Right ventricle myocardium superior (tissue), 1 donor: ENCODE data around the gene PDS5B. TPM values are rescaled to one million over a fixed set of nuclear protein-coding genes. Genes with fewer than 3 reads are reported as not detected.

Experiments used
- ATAC-seq: fragments of 200-7000 bp; cut with Tn5 transposase; one replicate; pipeline ENCODE4 v1.9.1; 2020; ENCODE audit warnings: mild to moderate bottlenecking; ENCODE audit not compliant: poor library complexity
- DNase-seq: peaks from one replicate; pipeline ENCODE4 v3.0.0-alpha.2; 2020
- intact Hi-C: fragments of 100-400 bp; cut with DNase I; formaldehyde crosslinking; loops from one replicate; pipeline ENCODE4 v1.11.2; 2022
- total RNA-seq: library from RNA; stranded (reverse); fragmentation: NEBNext Ultra II Directional; extraction: Animal tissue kit (Norgen Biotek cat#: 25700); gene quantifications from one replicate; pipeline ENCODE4 v1.2.1, GENCODE V29; 2021
- donor health status: DM: no; HTN: yes; CAD: no; lungs with severe emphysema.

PDS5B gene
- total RNA-seq, 1 donor from 2014 or later = 22.9 TPM

DNA sequence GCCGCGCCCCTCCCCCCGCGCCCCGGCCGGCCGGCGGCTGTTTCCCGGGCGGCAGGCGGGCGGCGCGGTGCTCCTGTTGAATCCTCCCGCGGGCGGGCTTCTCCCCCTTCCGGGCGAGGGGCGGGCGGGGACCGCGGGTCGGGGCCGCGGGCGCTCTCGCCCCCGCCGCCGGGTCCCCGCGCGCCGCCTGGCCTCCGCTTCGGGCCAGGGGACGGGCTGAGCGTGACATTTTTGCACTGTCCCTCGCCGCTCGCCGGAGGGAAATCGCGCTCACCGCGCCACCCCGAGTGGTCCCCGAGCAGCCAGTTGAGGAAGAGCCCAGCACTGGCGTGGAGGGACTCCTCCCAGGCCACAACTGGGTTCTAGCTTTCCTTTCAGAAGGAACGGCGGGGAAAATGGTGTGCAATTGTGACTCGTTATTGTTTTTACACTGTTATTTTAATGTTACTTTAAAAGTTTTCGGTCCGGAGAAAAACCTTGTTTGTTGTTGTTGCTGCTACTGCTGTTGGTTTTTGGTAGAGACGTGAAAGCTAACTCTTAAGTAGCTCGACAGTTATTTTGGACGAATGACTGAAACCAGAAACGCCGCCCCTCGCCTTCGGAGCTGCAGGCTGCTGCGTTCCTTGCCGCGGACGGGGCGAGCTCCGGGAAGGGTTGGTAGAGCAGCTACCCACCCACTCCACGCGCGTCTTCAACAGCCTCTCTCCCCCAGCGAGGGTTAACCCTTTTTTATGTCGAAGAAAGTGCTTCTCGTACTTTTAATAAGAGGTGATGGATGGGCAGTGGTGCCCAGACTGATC lies 959 bp downstream of the PDS5B start:
- ATAC-seq (peak; percentile 45), DNase-seq (peak; percentile 78)
- intact Hi-C loops = loop anchor here (2.0 to 5.0 kb wide), 2 partner anchors 52 to 955 kb away; no protein-coding TSS in a partner anchor

DNA sequence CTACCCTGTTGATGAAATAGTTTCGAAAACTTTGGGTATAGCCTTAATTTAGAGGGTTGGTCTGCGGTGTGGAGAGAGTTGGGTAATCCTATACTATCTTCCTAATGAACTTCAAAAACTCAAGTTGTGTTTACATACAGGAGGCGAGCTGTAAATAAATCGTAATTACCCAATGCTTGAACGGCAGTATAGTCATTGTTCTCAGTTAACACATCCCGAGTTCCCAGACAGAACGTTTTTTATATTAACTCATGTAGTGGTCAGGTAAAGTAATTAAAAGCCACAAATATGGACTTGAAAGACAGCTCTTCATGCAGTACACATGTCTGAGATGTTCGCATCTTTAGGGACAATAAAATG lies 1.5 kb downstream of the PDS5B start:
- intact Hi-C loops = loop anchor here (2.0 to 5.0 kb wide), 2 partner anchors 51 to 955 kb away; no protein-coding TSS in a partner anchor
- DNase-seq (no peak), ATAC-seq (no peak)

DNA sequence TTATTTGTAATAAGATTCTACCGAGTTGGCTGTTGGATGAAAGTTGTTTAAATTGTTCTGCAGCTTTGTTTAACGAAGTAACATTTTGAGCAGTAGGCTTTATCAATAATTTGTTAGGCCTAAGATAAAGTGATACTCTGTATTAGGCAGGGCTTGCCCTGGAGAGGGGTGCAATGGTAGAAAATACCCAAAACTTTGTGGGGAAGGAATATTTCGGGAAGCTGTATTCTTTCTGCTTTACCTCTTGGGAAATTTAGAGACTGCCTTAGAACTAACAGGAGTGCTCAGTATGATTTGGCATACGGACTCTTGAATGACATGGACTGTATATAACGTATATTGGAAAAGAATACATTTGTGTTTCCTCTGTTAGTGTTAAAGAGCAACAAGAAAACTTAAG lies 2.5 kb downstream of the PDS5B start:
- DNase-seq (no peak), ATAC-seq (no peak)
- intact Hi-C loops = loop anchor here (5.0 kb wide), 1 partner anchor 954 kb away; no protein-coding TSS in a partner anchor

DNA sequence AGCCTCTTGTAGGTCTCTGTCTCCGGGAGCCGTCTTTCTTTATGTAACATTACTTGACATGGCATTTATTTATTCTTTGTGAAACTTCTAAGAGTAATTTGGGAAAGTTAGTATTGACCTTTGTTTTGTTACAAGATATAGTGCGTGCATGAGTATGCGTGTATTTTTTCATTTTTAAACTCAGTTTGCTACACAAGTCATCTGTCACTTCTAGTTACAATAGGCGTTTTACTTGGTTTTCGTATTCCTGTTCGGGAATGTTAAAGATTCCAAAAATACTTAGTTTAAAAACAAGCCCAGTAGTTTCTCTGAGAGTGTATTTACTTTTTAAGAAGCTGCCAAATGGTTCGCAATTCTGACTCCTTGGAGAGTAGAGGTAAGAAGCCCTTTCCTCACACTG lies 3.2 kb downstream of the PDS5B start:
- intact Hi-C loops = loop anchor here (5.0 kb wide), 1 partner anchor 953 kb away; no protein-coding TSS in a partner anchor
- ATAC-seq (no peak), DNase-seq (no peak)

DNA sequence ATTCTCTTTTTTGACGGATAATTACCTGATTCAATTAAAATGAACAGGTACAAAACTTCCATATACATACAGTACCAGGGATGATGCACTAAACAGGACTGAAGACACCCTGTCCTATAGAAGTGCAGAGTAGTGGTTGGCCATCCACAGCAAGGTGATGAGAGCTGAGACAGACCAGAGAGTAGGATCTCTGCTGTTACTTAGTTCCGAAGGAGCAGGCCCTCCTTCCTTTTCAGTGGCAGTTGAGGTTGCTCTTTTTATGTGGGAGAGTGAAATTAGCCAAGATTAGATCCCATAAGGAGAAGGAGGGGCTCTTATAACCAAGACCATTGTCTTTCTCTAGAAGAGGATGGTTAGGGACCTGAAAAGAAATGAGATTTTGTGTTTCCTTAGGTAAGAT lies 4.0 kb downstream of the PDS5B start:
- ATAC-seq (no peak), DNase-seq (no peak)
- intact Hi-C loops = no loop called here

DNA sequence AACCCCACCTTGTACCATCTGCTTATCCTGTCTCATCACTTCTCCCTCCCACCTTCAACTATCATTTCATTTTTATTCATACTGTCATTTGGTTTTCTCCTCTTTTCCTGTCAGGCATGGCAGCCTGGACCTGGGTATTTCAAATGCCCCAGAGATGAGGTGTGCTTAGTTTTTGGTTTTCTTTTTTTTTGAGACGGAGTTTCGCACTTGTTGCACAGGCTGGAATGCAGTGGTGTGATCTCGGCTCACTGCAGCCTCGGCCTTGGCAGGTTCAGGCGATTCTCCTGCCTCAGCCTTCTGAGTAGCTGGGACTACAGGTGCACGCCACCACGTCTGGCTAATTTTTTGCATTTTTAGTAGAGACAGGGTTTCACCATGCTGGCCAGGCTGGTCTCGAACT lies 5.8 kb downstream of the PDS5B start:
- ATAC-seq (no peak), DNase-seq (no peak)
- intact Hi-C loops = no loop called here

DNA sequence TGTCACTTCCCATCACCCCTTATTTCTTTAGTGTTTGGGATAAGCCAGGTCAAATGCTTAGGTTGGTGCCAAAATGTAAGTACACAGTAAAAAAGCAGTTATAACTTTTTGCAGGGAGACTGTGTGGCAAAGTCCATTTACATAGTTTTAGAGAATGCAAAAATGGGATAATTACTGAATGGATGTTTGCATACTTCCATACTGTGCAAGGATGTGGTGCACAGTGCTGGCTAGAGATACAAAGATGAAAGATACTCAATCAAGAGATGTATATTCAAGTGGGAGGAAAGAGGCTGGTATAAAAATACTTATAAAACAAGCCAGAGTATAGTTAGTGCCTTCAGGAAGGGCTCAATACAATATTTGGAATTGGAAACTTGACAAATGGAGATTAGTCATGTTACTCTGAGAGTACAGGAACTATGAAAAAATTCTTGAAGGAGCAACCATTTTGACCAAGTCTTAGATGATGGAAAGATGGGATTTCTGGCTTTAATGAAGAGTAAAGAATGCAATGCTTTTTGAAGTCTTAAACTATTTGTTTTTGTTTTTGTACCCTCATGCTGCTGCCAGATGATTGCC lies 8.0 kb downstream of the PDS5B start:
- intact Hi-C loops = no loop called here
- ATAC-seq (no peak), DNase-seq (no peak)

DNA sequence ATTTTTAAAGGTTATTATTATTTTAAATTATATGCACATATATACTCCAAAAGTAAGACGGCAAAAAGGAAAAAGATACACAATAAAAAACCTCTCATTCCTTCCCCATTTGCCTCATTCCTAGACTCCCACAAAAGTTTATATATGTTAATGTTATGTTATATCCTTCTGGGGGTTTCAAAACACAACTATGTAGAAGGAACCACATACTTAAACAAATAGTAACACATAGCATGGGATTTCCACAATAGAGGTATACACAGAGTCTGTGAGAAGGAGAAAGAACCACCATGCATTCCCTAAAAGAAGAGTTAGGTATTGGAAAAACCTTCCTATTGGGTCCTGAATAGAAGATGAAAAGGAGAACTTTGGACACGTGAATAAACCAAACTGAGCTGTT lies 9.1 kb downstream of the PDS5B start:
- no peak for DNase-seq
- ATAC-seq = no peak
- intact Hi-C loops = no loop called here

DNA sequence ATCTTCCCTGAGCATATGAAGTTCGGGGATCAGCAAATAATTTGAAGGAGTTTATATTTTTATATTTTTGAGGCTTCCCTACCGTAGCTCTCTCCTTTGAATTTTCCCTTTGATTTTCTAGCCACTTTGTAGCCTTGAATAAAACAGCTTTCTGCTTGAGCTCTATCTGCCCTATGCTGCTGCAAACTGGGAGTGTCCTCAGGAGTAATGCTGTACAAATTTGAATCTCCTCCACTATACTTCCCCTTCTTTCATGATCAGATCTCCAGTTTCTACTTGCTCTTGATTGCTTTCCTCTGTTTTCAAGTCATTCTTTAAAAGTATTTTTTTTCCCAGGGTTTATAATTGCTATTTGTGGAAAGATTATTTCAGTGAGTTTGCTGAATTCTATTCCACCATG lies 14.6 kb downstream of the PDS5B start:
- ATAC-seq = no peak
- no peak for DNase-seq
- intact Hi-C loops = no loop called here

DNA sequence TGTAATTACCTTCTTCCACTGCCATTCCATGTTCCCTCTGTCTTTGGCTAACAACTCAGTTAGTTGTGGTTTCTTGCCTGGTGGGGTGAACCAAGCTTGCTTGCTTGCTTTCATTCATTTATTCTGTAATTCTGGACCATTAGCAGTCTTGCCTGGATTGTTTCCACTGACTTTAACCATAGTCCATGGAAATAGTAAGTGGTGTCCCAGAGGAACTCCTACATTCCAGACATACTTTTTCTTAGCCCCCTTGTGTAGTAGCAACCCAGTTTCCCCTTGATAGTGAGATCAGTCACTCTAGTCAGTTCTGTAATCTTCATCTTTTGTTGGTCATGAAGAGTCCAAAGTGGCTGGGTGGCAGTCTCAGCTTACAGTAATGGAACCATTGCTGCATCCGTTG lies 23.2 kb downstream of the PDS5B start:
- intact Hi-C loops = no loop called here
- no peak for ATAC-seq

DNA sequence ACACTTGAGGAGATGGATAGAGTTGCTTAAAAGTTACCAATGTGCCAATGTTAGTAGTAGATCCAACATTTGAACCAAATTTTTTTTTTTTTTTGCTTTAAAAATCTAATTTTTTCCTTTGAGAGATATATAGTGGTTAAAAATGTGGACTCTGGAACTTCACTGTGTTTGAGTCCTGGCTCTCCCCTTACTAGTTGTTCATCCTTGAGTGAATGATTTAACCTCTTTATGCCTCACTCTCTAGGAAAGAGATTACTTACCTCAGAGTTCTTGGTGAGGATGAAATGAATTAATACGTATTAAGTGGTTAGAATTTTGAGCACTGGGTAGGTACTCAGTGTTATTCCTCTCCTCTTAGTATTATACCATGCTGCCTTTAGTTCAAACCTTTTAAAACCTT lies 24.3 kb downstream of the PDS5B start:
- no peak for ATAC-seq
- intact Hi-C loops = no loop called here
- DNase-seq = no peak

More for the DNA sequence above, 23.2 kb downstream of the PDS5B start:
- no peak for DNase-seq

DNA sequence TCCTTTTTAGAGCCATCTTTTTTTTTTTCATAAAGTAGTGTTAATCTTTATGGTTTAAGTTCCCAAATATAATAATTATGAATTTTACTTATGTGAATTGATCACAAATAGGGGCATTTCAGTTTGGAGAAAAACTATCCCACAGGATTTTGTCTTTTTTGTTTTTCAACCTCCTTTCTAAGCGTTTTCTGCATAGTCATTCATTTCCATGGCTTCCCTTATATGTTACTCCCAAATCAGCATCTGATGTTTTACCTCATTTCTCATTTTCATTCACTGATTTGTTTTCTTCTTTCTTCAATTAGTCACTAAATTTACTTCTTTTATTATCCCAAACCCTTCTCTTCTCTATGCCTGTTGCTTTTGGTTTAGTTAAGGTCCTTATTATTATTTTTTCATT lies 24.7 kb downstream of the PDS5B start:
- DNase-seq = no peak
- no peak for ATAC-seq
- intact Hi-C loops = no loop called here

DNA sequence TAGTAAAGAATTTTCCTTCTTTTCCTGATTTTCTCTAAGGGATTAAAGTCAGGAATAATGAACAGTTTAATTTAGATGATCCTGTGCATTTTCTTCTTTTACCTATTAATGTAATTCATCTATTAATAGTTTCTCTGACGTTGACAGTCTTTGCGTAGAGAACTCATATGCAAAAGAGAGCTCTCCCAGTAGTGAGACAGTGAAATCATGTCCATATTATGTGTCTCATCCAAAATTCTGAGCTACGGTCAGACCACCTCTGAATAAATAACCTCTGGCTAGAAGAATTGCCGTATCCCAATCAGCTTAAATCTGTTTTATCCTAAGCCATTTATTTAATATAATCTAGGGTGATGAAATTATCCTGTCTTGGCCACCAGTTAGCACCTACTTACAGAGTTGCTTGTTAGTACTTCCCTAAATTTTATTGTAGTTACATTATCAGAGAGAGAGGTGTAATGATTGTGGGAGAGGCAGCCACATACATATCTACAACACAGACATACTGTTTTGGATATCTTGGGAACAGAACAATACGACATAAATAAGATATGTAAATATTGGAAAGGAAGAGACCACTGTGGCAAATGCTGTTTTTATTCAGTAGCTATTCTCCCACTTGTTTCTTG lies 30.7 kb downstream of the PDS5B start:
- DNase-seq = no peak
- intact Hi-C loops = no loop called here
- ATAC-seq = no peak

DNA sequence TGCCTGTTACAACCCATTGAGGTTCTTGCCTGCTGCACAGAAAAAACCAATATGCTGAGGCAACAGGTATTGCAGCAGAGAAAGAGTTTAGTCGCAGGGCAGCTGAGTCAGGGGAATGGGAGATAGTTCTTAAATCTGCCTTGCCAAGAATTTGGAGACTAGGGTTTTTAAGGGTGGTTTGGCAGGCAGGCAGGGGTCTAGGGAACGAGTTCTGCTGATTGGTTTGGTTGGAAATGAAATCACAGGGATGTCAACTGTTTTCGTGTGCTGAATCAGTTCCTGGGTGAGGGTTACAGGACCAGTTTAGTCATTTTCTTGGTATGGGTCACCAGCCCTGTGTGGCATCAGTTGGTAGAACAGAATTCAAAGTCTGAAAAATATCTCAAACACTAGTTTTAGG lies 36.6 kb downstream of the PDS5B start:
- intact Hi-C loops = no loop called here
- no peak for ATAC-seq
- no peak for DNase-seq

DNA sequence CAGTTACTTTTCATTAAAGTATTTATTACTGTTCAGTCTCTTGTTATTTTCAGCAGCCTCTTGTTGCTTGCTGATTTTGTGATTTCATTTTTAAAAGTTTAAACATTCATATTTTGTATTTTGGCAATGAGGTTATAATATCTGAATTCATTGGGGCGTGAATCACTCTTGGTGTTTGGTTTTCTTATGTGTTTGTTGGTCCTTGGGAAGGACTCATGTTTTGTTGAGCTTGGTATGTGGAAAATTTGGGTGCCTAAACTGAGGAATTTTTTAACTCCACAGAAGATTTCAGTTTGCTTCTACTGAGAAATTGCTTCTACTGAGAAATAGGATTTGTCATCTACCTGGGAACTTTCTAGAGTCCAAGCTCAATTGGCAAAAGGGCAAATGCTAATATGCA lies 38.2 kb downstream of the PDS5B start:
- no peak for DNase-seq
- intact Hi-C loops = no loop called here
- ATAC-seq = no peak

DNA sequence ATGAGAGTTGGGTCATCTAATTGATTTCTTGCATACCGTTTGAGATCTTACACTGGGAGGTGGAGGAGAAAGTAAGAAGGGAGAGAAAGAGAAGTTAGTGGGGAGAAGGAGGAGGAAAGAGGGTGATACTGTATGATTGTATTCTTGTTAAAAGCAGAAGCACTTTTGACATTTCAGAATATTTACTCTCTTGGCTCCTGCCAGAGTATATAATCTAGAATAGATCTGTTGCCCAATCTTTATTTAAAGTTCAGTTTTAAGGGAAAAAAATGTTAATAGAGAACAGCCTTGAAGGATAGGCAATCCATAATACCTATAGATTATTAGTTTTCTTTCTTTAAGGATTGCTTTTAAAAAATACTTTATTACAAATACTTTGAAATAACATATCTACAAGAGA lies 41.5 kb downstream of the PDS5B start:
- intact Hi-C loops = no loop called here
- ATAC-seq (no peak), DNase-seq (no peak)

DNA sequence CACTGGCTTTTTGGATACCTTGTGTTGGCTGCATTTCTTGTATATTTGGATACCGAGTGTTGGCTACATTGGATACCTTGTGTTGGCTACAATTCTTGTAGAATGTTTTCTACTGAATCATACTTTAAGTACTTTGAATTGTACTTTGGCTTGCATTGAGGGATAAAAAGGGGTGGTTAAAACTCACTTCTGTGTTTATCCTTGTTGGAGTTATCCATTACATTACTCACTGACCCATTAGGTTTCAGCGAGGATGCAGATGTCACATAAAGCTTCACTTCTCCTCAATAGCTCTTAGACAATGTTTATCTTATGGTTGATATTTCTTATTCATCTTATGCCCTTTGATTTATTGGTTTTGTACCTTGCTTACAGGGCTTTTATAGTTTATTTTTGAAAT lies 43.1 kb downstream of the PDS5B start:
- DNase-seq (no peak), ATAC-seq (no peak)
- intact Hi-C loops = no loop called here

DNA sequence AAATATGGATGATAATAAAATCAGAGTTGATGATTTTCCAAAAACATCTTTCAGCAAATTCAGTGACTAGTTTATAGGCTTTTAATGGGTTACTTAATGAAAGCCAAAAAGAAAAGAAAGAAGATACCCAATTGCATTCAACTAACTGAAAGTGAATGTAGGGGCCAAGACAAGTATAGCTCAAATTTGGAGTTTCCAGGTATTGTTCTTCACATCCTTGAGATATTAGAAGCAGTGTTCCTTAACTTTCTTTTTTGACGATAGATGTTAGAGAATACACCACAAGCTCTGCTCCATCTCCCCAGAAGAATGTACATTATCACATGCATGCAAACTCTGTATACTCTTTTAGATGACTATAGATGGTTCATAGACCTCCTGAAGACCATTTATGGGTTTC lies 43.6 kb downstream of the PDS5B start:
- ATAC-seq (no peak), DNase-seq (no peak)
- intact Hi-C loops = no loop called here

DNA sequence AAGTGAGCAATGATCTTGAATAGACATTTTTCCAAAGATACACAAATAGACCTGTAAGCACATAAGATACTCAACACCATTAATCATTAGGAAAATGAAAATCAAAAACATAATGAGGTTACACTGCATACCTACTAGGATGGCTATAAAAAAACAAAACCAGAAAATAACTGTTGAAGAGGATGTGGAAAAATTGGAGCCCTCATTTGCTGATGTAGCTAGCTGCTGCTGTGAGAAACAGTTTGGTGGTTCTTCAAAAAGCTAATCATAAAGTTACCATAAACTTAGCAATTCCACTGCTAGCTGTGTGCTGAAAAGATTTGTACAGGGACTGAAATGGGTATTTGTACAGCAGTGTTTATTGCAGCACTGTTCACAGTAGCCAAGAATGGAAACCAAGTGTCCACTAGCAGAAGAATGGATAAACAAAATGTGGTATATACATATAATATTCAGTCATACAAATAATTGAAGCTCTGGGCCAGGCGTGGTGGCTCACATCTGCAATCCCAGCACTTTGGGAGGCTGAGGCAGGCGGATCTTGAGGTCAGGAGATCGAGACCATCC lies 46.2 kb downstream of the PDS5B start:
- no peak for ATAC-seq
- intact Hi-C loops = no loop called here
- no peak for DNase-seq

DNA sequence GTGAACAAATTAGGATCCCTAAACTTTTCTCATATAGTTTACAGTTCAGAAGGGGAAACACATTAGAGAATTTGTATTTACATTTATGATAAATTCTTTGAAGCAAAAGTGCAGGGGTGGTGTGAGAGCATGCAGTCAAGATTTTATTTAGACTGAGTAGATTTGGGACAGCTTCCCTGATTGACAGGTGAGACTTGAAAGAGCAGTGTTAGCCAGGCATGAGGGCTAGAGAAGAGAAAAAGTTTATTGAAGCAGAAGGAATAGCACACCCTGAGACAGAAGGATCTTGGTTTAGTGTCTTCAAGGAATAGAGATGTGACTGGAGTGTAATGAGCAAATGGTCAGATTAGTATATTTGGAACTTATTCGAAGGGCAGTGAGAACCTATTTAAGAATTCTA lies 50.5 kb downstream of the PDS5B start:
- ATAC-seq (no peak), DNase-seq (no peak)
- intact Hi-C loops = no loop called here
